Stimulated activated CD8-positive, alpha-beta memory T cell treated with anti-CD3 and anti-CD28 coated beads, Interleukin-15, amount 100 ng/mL, for 4 hours (primary cell): ENCODE results near the gene SERPINA12.

Experiments used
- DNase-seq, 2 donors: peaks; one replicate each; pipeline ENCODE4 v3.0.0-alpha.2; 2020; ENCODE audit warnings: low read depth in 2 of 2

The SERPINA12 gene

GRCh38 chr14:94466706-94467370 is 42.4 kb downstream of the SERPINA12 start:
- DNase-seq: no peak

GRCh38 chr14:94465042-94465441 is 44.2 kb downstream of the SERPINA12 start:
- no peak for DNase-seq

GRCh38 chr14:94464290-94464689 is 45.0 kb downstream of the SERPINA12 start:
- no peak for DNase-seq

- DNase-seq: no peak
These were observed 46.3 kb downstream of the SERPINA12 start for GRCh38 chr14:94462763-94463572.

GRCh38 chr14:94462219-94462551 is 47.1 kb downstream of the SERPINA12 start:
- no peak for DNase-seq

- no peak for DNase-seq
These were observed 47.6 kb downstream of the SERPINA12 start for GRCh38 chr14:94461526-94462218.

GRCh38 chr14:94460631-94461416 is 48.4 kb downstream of the SERPINA12 start:
- DNase-seq: no peak

- DNase-seq: no peak
These were observed 50.6 kb downstream of the SERPINA12 start for GRCh38 chr14:94458558-94459205.

GRCh38 chr14:94458096-94458495 is 51.2 kb downstream of the SERPINA12 start:
- no peak for DNase-seq

- no peak for DNase-seq
These were observed 53.3 kb downstream of the SERPINA12 start for GRCh38 chr14:94455928-94456327.

- no peak for DNase-seq
These were observed 57.4 kb downstream of the SERPINA12 start for GRCh38 chr14:94451826-94452225.

GRCh38 chr14:94451091-94451771 is 58.0 kb downstream of the SERPINA12 start:
- DNase-seq: no peak

- no peak for DNase-seq
These were observed 58.6 kb downstream of the SERPINA12 start for GRCh38 chr14:94450722-94451090.

- no peak for DNase-seq
These were observed 59.3 kb downstream of the SERPINA12 start for GRCh38 chr14:94449930-94450329.

GRCh38 chr14:94448071-94448808 is 61.0 kb downstream of the SERPINA12 start:
- no peak for DNase-seq

- no peak for DNase-seq
These were observed 62.1 kb downstream of the SERPINA12 start for GRCh38 chr14:94447206-94447605.

GRCh38 chr14:94446126-94446525 is 63.1 kb downstream of the SERPINA12 start:
- DNase-seq: no peak

GRCh38 chr14:94445003-94445402 is 64.3 kb downstream of the SERPINA12 start:
- DNase-seq: no peak

GRCh38 chr14:94441531-94442205 is 67.6 kb downstream of the SERPINA12 start:
- DNase-seq: no peak

- no peak for DNase-seq
These were observed 68.1 kb downstream of the SERPINA12 start for GRCh38 chr14:94441130-94441529.
